ENCODE data around the gene SHE.

- TF ChIP-seq, protein P1, sequence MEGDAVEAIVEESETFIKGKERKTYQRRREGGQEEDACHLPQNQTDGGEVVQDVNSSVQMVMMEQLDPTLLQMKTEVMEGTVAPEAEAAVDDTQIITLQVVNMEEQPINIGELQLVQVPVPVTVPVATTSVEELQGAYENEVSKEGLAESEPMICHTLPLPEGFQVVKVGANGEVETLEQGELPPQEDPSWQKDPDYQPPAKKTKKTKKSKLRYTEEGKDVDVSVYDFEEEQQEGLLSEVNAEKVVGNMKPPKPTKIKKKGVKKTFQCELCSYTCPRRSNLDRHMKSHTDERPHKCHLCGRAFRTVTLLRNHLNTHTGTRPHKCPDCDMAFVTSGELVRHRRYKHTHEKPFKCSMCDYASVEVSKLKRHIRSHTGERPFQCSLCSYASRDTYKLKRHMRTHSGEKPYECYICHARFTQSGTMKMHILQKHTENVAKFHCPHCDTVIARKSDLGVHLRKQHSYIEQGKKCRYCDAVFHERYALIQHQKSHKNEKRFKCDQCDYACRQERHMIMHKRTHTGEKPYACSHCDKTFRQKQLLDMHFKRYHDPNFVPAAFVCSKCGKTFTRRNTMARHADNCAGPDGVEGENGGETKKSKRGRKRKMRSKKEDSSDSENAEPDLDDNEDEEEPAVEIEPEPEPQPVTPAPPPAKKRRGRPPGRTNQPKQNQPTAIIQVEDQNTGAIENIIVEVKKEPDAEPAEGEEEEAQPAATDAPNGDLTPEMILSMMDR (IDR thresholded peaks at IDR 0.05 in 2 of 3, conservative IDR thresholded peaks at IDR 0.05 in 1 of 3; ENCODE audit: borderline replicate concordance in 1 of 3, insufficient read depth in 1 of 3, low read depth in 2 of 3, low read length in 2 of 3) = no peak
- no peak for TF ChIP-seq MAX (IDR thresholded peaks at IDR 0.05)
- TF ChIP-seq TCF7L2 (IDR thresholded peaks at IDR 0.05; ENCODE audit: borderline replicate concordance, extremely low read depth, insufficient read depth, insufficient read length) = no peak
- no peak for TF ChIP-seq POLR2A (IDR thresholded peaks at IDR 0.05; ENCODE audit: borderline replicate concordance, extremely low read depth, insufficient read depth, insufficient read length)
- no peak for TF ChIP-seq SP1 (IDR thresholded peaks at IDR 0.05; ENCODE audit: low read depth)
- no peak for TF ChIP-seq REST (IDR thresholded peaks at IDR 0.05; ENCODE audit: low read depth)
- TF ChIP-seq EZH2phosphoT487 (IDR thresholded peaks at IDR 0.05; ENCODE audit: borderline replicate concordance) = no peak
- TF ChIP-seq SIN3A (IDR thresholded peaks at IDR 0.05; ENCODE audit: low read depth) = no peak
- TF ChIP-seq RAD21 (IDR thresholded peaks at IDR 0.05; ENCODE audit: low read depth) = no peak
- TF ChIP-seq EZH2 (IDR thresholded peaks at IDR 0.05) = no peak
- no peak for TF ChIP-seq ZFX (IDR thresholded peaks at IDR 0.05)
- TF ChIP-seq POLR2AphosphoS5 (IDR thresholded peaks at IDR 0.05; ENCODE audit: low read depth, low read length) = no peak
- TF ChIP-seq CEBPB (IDR thresholded peaks at IDR 0.05; ENCODE audit: low read depth) = no peak
- TF ChIP-seq EGR1 (IDR thresholded peaks at IDR 0.05; ENCODE audit: low read depth) = no peak
These were observed 21.2 kb downstream of the SHE start for GRCh38 chr1:154481053-154481452.
